Measurements from ENCODE around the gene IDI2. TPM values are rescaled to one million over a fixed set of nuclear protein-coding genes. Genes with fewer than 3 reads are reported as not detected.
"Not testable (repeated sequence)": the region's sequence is repeated elsewhere in the genome, so short reads cannot be mapped to it uniquely, and the experiment has no call there.

Gene IDI2
- total and polyA plus RNA-seq, 7 experiments from 2014 or later = not detected

DNA sequence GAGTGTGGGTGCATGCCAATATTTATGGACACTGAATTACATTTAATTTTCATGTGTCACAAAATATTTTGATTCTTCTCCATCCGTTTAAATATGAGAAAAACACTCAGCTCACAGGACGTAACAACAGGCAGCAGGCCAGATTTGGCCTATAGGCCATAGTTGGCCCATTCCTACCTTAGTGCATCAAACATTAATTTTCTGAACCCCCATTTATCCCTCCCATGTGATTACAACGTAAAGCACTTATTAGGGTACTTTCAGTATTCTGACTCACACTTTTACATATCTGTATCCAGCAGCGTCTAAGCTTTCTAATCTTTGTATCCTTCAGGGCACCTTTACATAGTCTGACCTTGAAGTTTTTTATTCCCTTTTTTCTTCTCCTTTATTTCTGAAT, 19.3 kb upstream of the IDI2 start:
- H3K27ac ChIP-seq (ENCODE audit: low read depth, low read length) = no peak overlapping the region
- H3K4me3 ChIP-seq (ENCODE audit: low read length) = no peak overlapping the region
- peaks cover 3 to 30% (median 6%) of the 10 kb centered on the region in 5 donors for H3K36me3 Mint-ChIP-seq
- H3K27me3 ChIP-seq (ENCODE audit: control insufficient read depth in 2 of 2, insufficient read depth in 2 of 2, low read length in 2 of 2) = no peaks in the 10 kb centered on the region
- intact Hi-C loops (cut with micrococcal nuclease) = loop anchor here in 1 of 2 donors (10.0 kb wide), 1 partner anchor 560 kb away; no protein-coding TSS in a partner anchor
- H3K9me3 Mint-ChIP-seq = peaks cover 0 to 2% (median 0%) of the 10 kb centered on the region in 11 donors
- no peaks in the 10 kb centered on the region for H3K27me3 Mint-ChIP-seq
- ATAC-seq (no peak), DNase-seq (no peak)
- ChIA-PET POLR2A (interaction anchor here (0.6 to 1.6 kb wide), 6 partner anchors 11 to 57 kb away, joined by 3 to 6 read pairs (median 4); partner anchors contain the start of genes GTPBP4 and WDR37), CTCF (no interaction called here)
- H3K27ac Mint-ChIP-seq = peak overlapping the region; percentile 3 to 96 (median 88)
- H3K4me3 Mint-ChIP-seq = peak overlapping the region in 8 of 10 donors; percentile 40 to 83 (median 69)
- H3K4me1 ChIP-seq (ENCODE audit: control insufficient read depth in 2 of 2, insufficient read depth in 2 of 2, low read length in 2 of 2) = peaks cover 27% of the 10 kb centered on the region in 2 donors
- peaks cover 0 to 13% (median 4%) of the 10 kb centered on the region in 3 experiments for H3K36me3 ChIP-seq (ENCODE audit: control insufficient read depth in 2 of 3, insufficient read depth in 3 of 3, low read length in 3 of 3)
- peaks cover 30 to 48% (median 44%) of the 10 kb centered on the region in 7 donors for H3K4me1 Mint-ChIP-seq
- no peaks in the 10 kb centered on the region for H3K9me3 ChIP-seq (ENCODE audit: control insufficient read depth in 2 of 3, low read length in 3 of 3)

DNA sequence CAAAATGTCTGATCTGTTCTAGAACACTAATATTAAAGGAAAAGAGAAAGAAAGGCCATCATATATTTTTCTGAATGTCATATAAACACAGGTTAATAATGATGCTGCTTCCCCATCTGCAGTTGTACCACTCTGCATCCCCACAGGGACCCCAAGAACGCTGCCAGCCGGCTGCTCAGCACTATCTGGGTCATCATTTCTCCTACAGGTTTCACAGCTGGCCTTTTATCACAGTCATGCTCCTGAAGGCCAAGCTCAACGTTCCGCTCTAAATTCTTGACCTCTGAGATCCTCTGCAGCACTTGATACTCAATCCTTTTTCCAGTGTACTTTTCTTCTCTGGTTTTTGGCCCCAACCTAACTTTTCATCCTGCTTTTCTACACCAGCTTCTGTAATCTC, 18.5 kb upstream of the IDI2 start:
- Histone ChIP-seq H3K9me3 (ENCODE audit: control insufficient read depth in 2 of 3, low read length in 3 of 3) (no peaks in the 10 kb centered on the region), H3K27ac (ENCODE audit: low read depth, low read length) (peak overlapping the region; percentile 54), H3K4me3 (ENCODE audit: low read length) (peak overlapping the region; percentile 30), H3K27me3 (ENCODE audit: control insufficient read depth in 2 of 2, insufficient read depth in 2 of 2, low read length in 2 of 2) (no peaks in the 10 kb centered on the region), H3K36me3 (ENCODE audit: control insufficient read depth in 2 of 3, insufficient read depth in 3 of 3, low read length in 3 of 3) (peaks cover 0 to 17% (median 4%) of the 10 kb centered on the region in 3 experiments), H3K4me1 (ENCODE audit: control insufficient read depth in 2 of 2, insufficient read depth in 2 of 2, low read length in 2 of 2) (peaks cover 27% of the 10 kb centered on the region in 2 donors)
- intact Hi-C loops (cut with micrococcal nuclease) = loop anchor here in 1 of 2 donors (10.0 kb wide), 1 partner anchor 559 kb away; no protein-coding TSS in a partner anchor
- POLR2A ChIA-PET = interaction anchor here (0.6 to 1.9 kb wide), 7 partner anchors 8 to 84 kb away, joined by 3 to 5 read pairs (median 3); no protein-coding TSS in a partner anchor
- Mint-ChIP-seq H3K4me1 (peaks cover 30 to 48% (median 42%) of the 10 kb centered on the region in 7 donors), H3K4me3 (peak overlapping the region; percentile 70 to 86 (median 82)), H3K27me3 (no peaks in the 10 kb centered on the region), H3K27ac (peak overlapping the region; percentile 68 to 96 (median 88)), H3K36me3 (peaks cover 4 to 30% (median 6%) of the 10 kb centered on the region in 5 donors), H3K9me3 (peaks cover 0 to 2% (median 0%) of the 10 kb centered on the region in 11 donors)
- DNase-seq = no peak
- CTCF ChIA-PET = interaction anchor here (0.6 kb wide), 1 partner anchor 19 kb away, joined by 3 read pairs; no protein-coding TSS in a partner anchor
- no peak for ATAC-seq

- ChIA-PET POLR2A (interaction anchor here (0.6 to 1.9 kb wide), 7 partner anchors 9 to 83 kb away, joined by 3 to 5 read pairs (median 3); no protein-coding TSS in a partner anchor), CTCF (no interaction called here)
- Histone ChIP-seq H3K27ac (ENCODE audit: low read depth, low read length) (peak overlapping the region; percentile 54), H3K4me3 (ENCODE audit: low read length) (peak overlapping the region; percentile 30), H3K9me3 (ENCODE audit: control insufficient read depth in 2 of 3, low read length in 3 of 3) (no peaks in the 10 kb centered on the region), H3K4me1 (ENCODE audit: control insufficient read depth in 2 of 2, insufficient read depth in 2 of 2, low read length in 2 of 2) (peaks cover 27% of the 10 kb centered on the region in 2 donors), H3K36me3 (ENCODE audit: control insufficient read depth in 2 of 3, insufficient read depth in 3 of 3, low read length in 3 of 3) (peaks cover 0 to 19% (median 4%) of the 10 kb centered on the region in 3 experiments), H3K27me3 (ENCODE audit: control insufficient read depth in 2 of 2, insufficient read depth in 2 of 2, low read length in 2 of 2) (no peaks in the 10 kb centered on the region)
- peak overlapping the region; percentile 68 to 96 (median 88) for H3K27ac Mint-ChIP-seq
- no peaks in the 10 kb centered on the region for H3K27me3 Mint-ChIP-seq
- DNase-seq (peak in 7 of 9 donors; percentile 22 to 51 (median 35)), ATAC-seq (peak; percentile 49)
- intact Hi-C loops (cut with micrococcal nuclease) = loop anchor here (2.0 to 10.0 kb wide), 2 partner anchors 13 to 559 kb away; partner anchors contain the start of gene WDR37 (in 1 of the 2)
- H3K4me3 Mint-ChIP-seq = peak overlapping the region; percentile 70 to 86 (median 82)
- peaks cover 4 to 30% (median 6%) of the 10 kb centered on the region in 5 donors for H3K36me3 Mint-ChIP-seq
- H3K9me3 Mint-ChIP-seq = peaks cover 0 to 2% (median 0%) of the 10 kb centered on the region in 11 donors
- H3K4me1 Mint-ChIP-seq = peaks cover 30 to 45% (median 42%) of the 10 kb centered on the region in 7 donors
Measured at GRCh38 chr10:1043532-1043995, 17.9 kb upstream of the IDI2 start.

DNA sequence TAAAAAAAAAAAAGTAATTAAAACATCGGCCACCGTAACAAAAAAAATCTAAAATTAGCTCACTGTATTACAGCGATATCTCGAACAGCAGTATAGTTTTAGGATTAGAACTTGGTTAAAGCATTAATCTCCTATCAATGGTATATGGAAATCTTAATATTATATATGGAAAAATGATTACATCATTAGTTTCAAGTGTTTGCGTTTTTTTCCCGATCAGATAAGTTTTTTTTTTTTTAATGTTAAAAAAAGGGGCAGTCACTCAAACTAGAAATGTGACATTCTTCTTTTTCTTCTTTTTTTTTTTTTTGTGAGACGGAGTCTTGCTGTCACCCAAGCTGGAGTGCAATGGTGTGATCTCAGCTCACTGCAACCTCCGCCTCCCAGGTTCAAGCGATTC, 15.9 kb upstream of the IDI2 start:
- CTCF ChIA-PET = no interaction called here
- H3K36me3 ChIP-seq (ENCODE audit: control insufficient read depth in 2 of 3, insufficient read depth in 3 of 3, low read length in 3 of 3) = peaks cover 0 to 19% (median 4%) of the 10 kb centered on the region in 3 experiments
- Mint-ChIP-seq H3K4me1 (peaks cover 24 to 42% (median 30%) of the 10 kb centered on the region in 7 donors), H3K9me3 (no peaks in the 10 kb centered on the region), H3K36me3 (peaks cover 4 to 27% (median 15%) of the 10 kb centered on the region in 5 donors), H3K27me3 (no peaks in the 10 kb centered on the region), H3K4me3 (no peak overlapping the region), H3K27ac (peak overlapping the region in 1 of 9 donors; percentile 36)
- peaks cover 19% of the 10 kb centered on the region in 2 donors for H3K4me1 ChIP-seq (ENCODE audit: control insufficient read depth in 2 of 2, insufficient read depth in 2 of 2, low read length in 2 of 2)
- intact Hi-C loops (cut with micrococcal nuclease) = loop anchor here in 1 of 2 donors (10.0 kb wide), 1 partner anchor 557 kb away; no protein-coding TSS in a partner anchor
- H3K9me3 ChIP-seq (ENCODE audit: control insufficient read depth in 2 of 3, low read length in 3 of 3) = no peaks in the 10 kb centered on the region
- POLR2A ChIA-PET = interaction anchor here (0.9 kb wide), 1 partner anchor 13 kb away, joined by 3 read pairs; no protein-coding TSS in a partner anchor
- H3K27ac ChIP-seq (ENCODE audit: low read depth, low read length) = no peak overlapping the region
- no peaks in the 10 kb centered on the region for H3K27me3 ChIP-seq (ENCODE audit: control insufficient read depth in 2 of 2, insufficient read depth in 2 of 2, low read length in 2 of 2)
- H3K4me3 ChIP-seq (ENCODE audit: low read length) = no peak overlapping the region
- no peak for DNase-seq
- no peak for ATAC-seq

DNA sequence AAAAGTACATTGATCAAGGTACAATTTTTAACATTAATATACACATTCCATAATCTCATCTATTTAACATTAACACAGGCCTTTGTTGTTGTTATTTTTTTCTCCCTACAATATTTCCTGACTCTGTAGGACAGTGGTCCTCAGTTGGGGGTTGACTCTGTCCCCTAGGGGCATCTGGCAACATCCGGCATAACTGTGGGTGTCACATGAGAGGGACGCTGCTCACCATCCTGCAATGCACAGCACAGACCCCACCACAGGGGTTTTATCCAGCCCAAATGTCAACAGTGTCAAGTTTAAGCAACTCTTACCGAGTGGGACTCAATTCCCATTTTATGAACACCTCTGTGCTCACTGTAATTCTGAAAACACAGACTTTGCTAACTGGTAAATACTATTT, 14.5 kb upstream of the IDI2 start:
- Mint-ChIP-seq H3K27ac (peak overlapping the region in 3 of 9 donors; percentile 63 to 72 (median 65)), H3K4me1 (peaks cover 16 to 30% (median 22%) of the 10 kb centered on the region in 7 donors), H3K4me3 (no peak overlapping the region), H3K36me3 (peaks cover 4 to 25% (median 15%) of the 10 kb centered on the region in 5 donors), H3K27me3 (no peaks in the 10 kb centered on the region), H3K9me3 (no peaks in the 10 kb centered on the region)
- Histone ChIP-seq H3K4me3 (ENCODE audit: low read length) (no peak overlapping the region), H3K27me3 (ENCODE audit: control insufficient read depth in 2 of 2, insufficient read depth in 2 of 2, low read length in 2 of 2) (no peaks in the 10 kb centered on the region), H3K4me1 (ENCODE audit: control insufficient read depth in 2 of 2, insufficient read depth in 2 of 2, low read length in 2 of 2) (peaks cover 10 to 13% of the 10 kb centered on the region in 2 donors), H3K9me3 (ENCODE audit: control insufficient read depth in 2 of 3, low read length in 3 of 3) (no peaks in the 10 kb centered on the region), H3K27ac (ENCODE audit: low read depth, low read length) (no peak overlapping the region), H3K36me3 (ENCODE audit: control insufficient read depth in 2 of 3, insufficient read depth in 3 of 3, low read length in 3 of 3) (peaks cover 0 to 19% (median 4%) of the 10 kb centered on the region in 3 experiments)
- ChIA-PET CTCF (no interaction called here), POLR2A (no interaction called here)
- intact Hi-C loops (cut with micrococcal nuclease) = loop anchor here in 1 of 2 donors (10.0 kb wide), 1 partner anchor 555 kb away; no protein-coding TSS in a partner anchor
- no peak for DNase-seq
- no peak for ATAC-seq

GRCh38 chr10:1038769-1039168, 13.1 kb upstream of the IDI2 start:
- POLR2A ChIA-PET; ATAC-seq; H3K4me3 ChIP-seq (ENCODE audit: low read length); H3K27me3 ChIP-seq (ENCODE audit: control insufficient read depth in 2 of 2, insufficient read depth in 2 of 2, low read length in 2 of 2); intact Hi-C loops (cut with micrococcal nuclease); CTCF ChIA-PET; H3K4me3 Mint-ChIP-seq; H3K9me3 ChIP-seq (ENCODE audit: control insufficient read depth in 2 of 3, low read length in 3 of 3); H3K27ac ChIP-seq (ENCODE audit: low read depth, low read length); H3K27ac Mint-ChIP-seq; H3K27me3 Mint-ChIP-seq; H3K4me1 ChIP-seq (ENCODE audit: control insufficient read depth in 2 of 2, insufficient read depth in 2 of 2, low read length in 2 of 2); H3K9me3 Mint-ChIP-seq; DNase-seq: not testable (repeated sequence)
- peaks cover 4 to 22% (median 15%) of the 10 kb centered on the region in 5 donors for H3K36me3 Mint-ChIP-seq
- peaks cover 5 to 17% (median 8%) of the 10 kb centered on the region in 7 donors for H3K4me1 Mint-ChIP-seq
- H3K36me3 ChIP-seq (ENCODE audit: control insufficient read depth in 2 of 3, insufficient read depth in 3 of 3, low read length in 3 of 3) = peaks cover 0 to 19% (median 4%) of the 10 kb centered on the region in 3 experiments

Measured in naive thymus-derived CD4-positive, alpha-beta T cell (primary cell).